GM23248 (cell line): ENCODE data around the gene QKI.

ENCODE experiments used
- EZH2 ChIP-seq: fragments of 200-600 bp; sonication (generic); IDR thresholded peaks from 2 replicates; pipeline ENCODE4 v1.6.1; 2018; ENCODE audit warnings: antibody characterized with exemption, mild to moderate bottlenecking; ENCODE audit not compliant: insufficient read depth, poor library complexity, severe bottlenecking
- EZH2phosphoT487 ChIP-seq: fragments of 200-600 bp; sonication (generic); IDR thresholded peaks from 2 replicates; pipeline ENCODE4 v1.6.1; 2018; ENCODE audit warnings: antibody characterized with exemption, moderate library complexity, mild to moderate bottlenecking, low read depth; ENCODE audit not compliant: insufficient read depth

DNA sequence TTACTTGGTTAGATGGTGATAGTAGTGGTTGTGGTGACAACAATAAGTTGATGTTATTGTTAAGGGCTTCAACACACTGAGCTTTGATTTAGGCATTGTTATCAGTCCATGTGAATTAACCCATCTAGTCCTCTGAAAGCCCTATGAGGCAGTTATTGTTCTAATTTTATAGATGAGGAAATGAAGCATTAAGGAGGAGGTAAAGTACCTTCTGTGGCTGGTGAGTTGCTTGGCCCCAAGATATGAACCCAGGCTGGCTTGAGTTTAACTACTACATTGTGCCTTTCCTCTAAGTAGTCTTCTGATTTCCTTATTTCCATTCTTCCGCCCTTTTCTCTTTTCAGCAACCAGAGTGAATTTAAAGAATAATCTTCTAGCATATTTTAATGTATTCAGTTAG, 81.7 kb downstream of the QKI start:
- no peak for TF ChIP-seq EZH2
- no peak for TF ChIP-seq EZH2phosphoT487
